H1 (cell line): ENCODE data around the gene CREB3L1. TPM values are rescaled to one million over a fixed set of nuclear protein-coding genes. Genes with fewer than 3 reads are reported as not detected.

Source experiments
- BCL11A ChIP-seq, 2 experiments: IDR thresholded peaks; one replicate each; pipeline ENCODE4 v1.6.1; 2011; ENCODE audit warnings: low read depth in 2 of 2, low read length in 2 of 2, mild to moderate bottlenecking in 2 of 2
- CBX8 ChIP-seq: fragments of 300-800, 300-1000 bp; sonication (generic); IDR thresholded peaks from 2 replicates; pipeline ENCODE4 v1.7.1; 2016; ENCODE audit warnings: low read depth, low read length, borderline replicate concordance
- CHD1 ChIP-seq: IDR thresholded peaks from 2 replicates; pipeline ENCODE4 v1.6.1; 2012; ENCODE audit warnings: low read depth, low read length, improper control_type of control experiment
- CREB1 ChIP-seq: IDR thresholded peaks from 2 replicates; pipeline ENCODE4 v1.6.1; 2012; ENCODE audit warnings: inconsistent platforms
- CTBP2 ChIP-seq: IDR thresholded peaks from 2 replicates; pipeline ENCODE4 v1.7.0; 2011; ENCODE audit warnings: borderline replicate concordance, mild to moderate bottlenecking, moderate library complexity, mixed read lengths, low read length; ENCODE audit not compliant: insufficient read depth, insufficient read length
- GABPA ChIP-seq: IDR thresholded peaks from 2 replicates; pipeline ENCODE4 v1.6.1; 2011; ENCODE audit warnings: mild to moderate bottlenecking, low read length, moderate library complexity, borderline replicate concordance; ENCODE audit not compliant: insufficient read depth
- GTF2F1 ChIP-seq: IDR thresholded peaks from 2 replicates; pipeline ENCODE4 v1.6.1; 2012; ENCODE audit warnings: low read depth, low read length, improper control_type of control experiment, borderline replicate concordance
- HDAC2 ChIP-seq, 2 experiments: fragments of 300-600 bp in 1 of 2; sonication (generic) in 1 of 2; IDR thresholded peaks; 2 replicates each; pipeline ENCODE4 v1.6.1; 2011 to 2012; ENCODE audit warnings: low read depth in 2 of 2, low read length in 2 of 2, mild to moderate bottlenecking in 2 of 2, moderate library complexity in 2 of 2, borderline replicate concordance in 1 of 2, inconsistent platforms in 1 of 2
- JUN ChIP-seq: IDR thresholded peaks from 2 replicates; pipeline ENCODE4 v1.6.1; 2011; ENCODE audit warnings: low read depth, mild to moderate bottlenecking, improper control_type of control experiment, low read length
- JUND ChIP-seq: IDR thresholded peaks from 2 replicates; pipeline ENCODE4 v1.6.1; 2011; ENCODE audit warnings: mild to moderate bottlenecking, improper control_type of control experiment, low read length
- KDM4A ChIP-seq: IDR thresholded peaks from one replicate; pipeline ENCODE4 v1.7.1; 2012; ENCODE audit warnings: low read depth, mild to moderate bottlenecking, moderate library complexity, low read length, inconsistent platforms; ENCODE audit not compliant: severe bottlenecking
- MAFK ChIP-seq: IDR thresholded peaks from 2 replicates; pipeline ENCODE4 v1.6.1; 2012; ENCODE audit warnings: low read depth, mild to moderate bottlenecking, improper control_type of control experiment, low read length
- RAD21 ChIP-seq, 2 experiments: IDR thresholded peaks in 1 of 2; conservative IDR thresholded peaks in 1 of 2; 2 replicates each; pipeline ENCODE4 v1.6.1; 2011; ENCODE audit warnings: low read depth in 2 of 2, low read length in 2 of 2, improper control_type of control experiment in 1 of 2, inconsistent platforms in 1 of 2, mild to moderate bottlenecking in 1 of 2, moderate library complexity in 1 of 2
- RBBP5 ChIP-seq: IDR thresholded peaks from 2 replicates; pipeline ENCODE4 v1.7.1; 2012; ENCODE audit warnings: low read depth, mild to moderate bottlenecking, inconsistent platforms, low read length, moderate library complexity, borderline replicate concordance
- RNF2 ChIP-seq: fragments of 200-900, 300-1000 bp; sonication (generic); IDR thresholded peaks from 2 replicates; pipeline ENCODE4 v1.7.1; 2016; ENCODE audit warnings: borderline replicate concordance, low read depth, mild to moderate bottlenecking, antibody characterized with exemption, low read length; ENCODE audit not compliant: poor library complexity, severe bottlenecking; ENCODE audit errors: missing control alignments
- SIN3A ChIP-seq, 2 experiments: IDR thresholded peaks in 1 of 2; conservative IDR thresholded peaks in 1 of 2; 2 replicates each; pipeline ENCODE4 v1.6.1; 2011 to 2012; ENCODE audit warnings: low read length in 2 of 2, improper control_type of control experiment in 1 of 2, low read depth in 1 of 2, mild to moderate bottlenecking in 1 of 2
- SIX5 ChIP-seq: IDR thresholded peaks from 2 replicates; pipeline ENCODE4 v1.6.1; 2011; ENCODE audit warnings: mild to moderate bottlenecking, low read depth, low read length
- SP1 ChIP-seq: IDR thresholded peaks from 2 replicates; pipeline ENCODE4 v1.6.1; 2011; ENCODE audit warnings: low read depth, low read length
- SUZ12 ChIP-seq: fragments of 200-600 bp; sonication (generic); IDR thresholded peaks from 2 replicates; pipeline ENCODE4 v1.6.1; 2012; ENCODE audit warnings: mild to moderate bottlenecking, inconsistent platforms, low read length, moderate library complexity, mixed read lengths
- polyA plus RNA-seq, 7 experiments: library from polyadenylated mRNA; depleted of rRNA in 3 of 7; stranded (reverse) in 5 of 7; unstranded in 2 of 7; fragments of >200 nt in 5 of 7; fragments of 200-250 nt in 2 of 7; gene quantifications; 1 replicate in 5 of 7; 2 replicates in 1 of 7; 4 replicates in 1 of 7; pipeline versions ENCODE4 v1.2.1 to v1.2.3, GENCODE V29; 2011 to 2013; ENCODE audit warnings: missing spikeins in 2 of 7, mixed read lengths in 2 of 7
- total RNA-seq: library from RNA; stranded (reverse); fragmentation: NEBNext Ultra II Directional; extraction: Animal tissue kit (Norgen Biotek cat#: 25700); gene quantifications from 2 replicates; pipeline ENCODE4 v1.2.1, GENCODE V29; 2021
- TF ChIP-seq, protein P1 (sequence below): IDR thresholded peaks from 2 replicates; pipeline ENCODE4 v1.6.1; 2011; ENCODE audit warnings: low read length, improper control_type of control experiment
- TF ChIP-seq, protein P2 (sequence below): IDR thresholded peaks from 2 replicates; pipeline ENCODE4 v1.6.1; 2012; ENCODE audit warnings: inconsistent platforms

CREB3L1 gene
- total and polyA plus RNA-seq, 2 of the 8 experiments (the other 6 are each of a cell fraction or from before 2014, with no cell fraction given) = 4.1 to 12.7 TPM

DNA sequence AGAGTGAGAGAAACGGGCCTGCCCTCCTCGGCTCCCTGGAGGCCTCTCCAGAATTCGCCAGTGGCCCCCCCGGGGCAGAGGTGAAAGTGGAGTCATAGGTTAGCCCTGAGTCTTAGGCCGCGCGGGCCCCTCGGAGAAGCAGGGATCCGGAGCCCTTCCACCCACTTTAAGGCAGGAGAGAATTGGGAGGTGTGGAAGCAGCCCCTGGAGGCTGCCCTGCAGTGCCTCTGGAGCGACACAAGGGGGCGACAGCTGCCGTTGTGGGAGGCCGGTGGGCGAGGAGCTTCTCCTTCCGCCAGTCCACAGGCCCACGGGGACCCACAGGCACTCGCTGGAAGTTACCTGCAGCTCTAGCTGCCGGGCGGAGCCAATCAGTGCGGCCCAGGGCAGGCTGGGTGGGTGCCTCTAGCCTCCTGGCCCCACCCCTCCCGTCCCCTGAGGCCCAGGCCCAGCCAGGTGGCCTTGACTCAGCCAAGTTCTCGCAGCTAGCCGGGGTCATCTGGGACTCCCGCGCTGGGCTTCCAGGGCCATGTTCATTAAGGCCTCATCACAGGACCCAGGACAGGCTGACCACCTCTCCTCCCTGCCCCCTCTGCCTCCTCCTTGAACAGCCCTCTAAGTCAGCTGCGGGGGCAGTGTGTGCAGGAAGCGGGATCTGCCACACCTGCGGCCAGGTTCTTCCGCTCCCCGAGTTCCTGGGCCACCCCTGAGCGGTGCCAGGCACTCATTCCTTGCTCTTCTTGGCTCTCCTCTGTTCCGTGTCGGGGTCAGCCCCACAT lies 74.8 kb downstream of the CREB3L1 start (continued):
- TF ChIP-seq SIX5 (no peak), RNF2 (no peak), CBX8 (no peak), RBBP5 (no peak), CHD1 (no peak), BCL11A (IDR thresholded peaks at IDR 0.05; ENCODE audit: low read depth in 2 of 2, low read length in 2 of 2) (no peak), SIN3A (conservative IDR thresholded peaks at IDR 0.05 in 1 of 2, IDR thresholded peaks at IDR 0.05 in 1 of 2; ENCODE audit: low read depth in 1 of 2, low read length in 2 of 2) (no peak), JUN (no peak), MAFK (no peak), HDAC2 (IDR thresholded peaks at IDR 0.05; ENCODE audit: borderline replicate concordance in 1 of 2, low read depth in 2 of 2, low read length in 2 of 2) (peak in 1 of 2 experiments; percentile 81; a peak in 1 of 4 replicates), GABPA (peak; percentile 85; the same call in 1 of the 2 replicates), JUND (no peak), GTF2F1 (no peak), KDM4A (no peak), SUZ12 (no peak), SP1 (no peak), CREB1 (peak; percentile 33; the same call in 1 of the 2 replicates), RAD21 (IDR thresholded peaks at IDR 0.05 in 1 of 2, conservative IDR thresholded peaks at IDR 0.05 in 1 of 2; ENCODE audit: low read depth in 2 of 2, low read length in 2 of 2) (peak; percentile 69 to 77), CTBP2 (no peak)
- TF ChIP-seq, protein P1, sequence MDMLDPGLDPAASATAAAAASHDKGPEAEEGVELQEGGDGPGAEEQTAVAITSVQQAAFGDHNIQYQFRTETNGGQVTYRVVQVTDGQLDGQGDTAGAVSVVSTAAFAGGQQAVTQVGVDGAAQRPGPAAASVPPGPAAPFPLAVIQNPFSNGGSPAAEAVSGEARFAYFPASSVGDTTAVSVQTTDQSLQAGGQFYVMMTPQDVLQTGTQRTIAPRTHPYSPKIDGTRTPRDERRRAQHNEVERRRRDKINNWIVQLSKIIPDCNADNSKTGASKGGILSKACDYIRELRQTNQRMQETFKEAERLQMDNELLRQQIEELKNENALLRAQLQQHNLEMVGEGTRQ = no peak
- TF ChIP-seq, protein P2, sequence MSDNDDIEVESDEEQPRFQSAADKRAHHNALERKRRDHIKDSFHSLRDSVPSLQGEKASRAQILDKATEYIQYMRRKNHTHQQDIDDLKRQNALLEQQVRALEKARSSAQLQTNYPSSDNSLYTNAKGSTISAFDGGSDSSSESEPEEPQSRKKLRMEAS = peak; percentile 40; the same call in 1 of the 2 replicates
